Smooth muscle cell (in vitro differentiated cells): ENCODE results near the gene TMEM9. TPM values are rescaled to one million over a fixed set of nuclear protein-coding genes. Genes with fewer than 3 reads are reported as not detected.

Source experiments
- DNase-seq: peaks from one replicate; lab custom pipeline; 2025; ENCODE audit not compliant: unreplicated experiment; lab: John Stamatoyannopoulos, UW
- H2AFZ ChIP-seq: fragments of 200-600 bp; sonication (generic); 2 replicates; pipeline ENCODE4 v1.6.0; 2016; ENCODE audit warnings: antibody characterized with exemption, low read depth, mild to moderate bottlenecking
- H3F3A ChIP-seq: fragments of 200-600 bp; sonication (generic); 2 replicates; pipeline ENCODE4 v1.6.0; 2017; ENCODE audit warnings: antibody characterized with exemption, low read depth
- H3K27ac ChIP-seq: fragments of 200-600 bp; sonication (generic); 2 replicates; pipeline ENCODE4 v1.5.1; 2016; ENCODE audit warnings: low read depth, mild to moderate bottlenecking
- H3K27me3 ChIP-seq: fragments of 200-600 bp; sonication (generic); 2 replicates; pipeline ENCODE4 v1.6.1; 2016; ENCODE audit warnings: low read depth, mild to moderate bottlenecking
- H3K36me3 ChIP-seq: fragments of 200-600 bp; sonication (generic); 2 replicates; pipeline ENCODE4 v1.5.1; 2016; ENCODE audit warnings: low read depth
- H3K4me1 ChIP-seq: fragments of 200-600 bp; sonication (generic); 2 replicates; pipeline ENCODE4 v1.5.1; 2016; ENCODE audit warnings: low read depth
- H3K4me2 ChIP-seq: fragments of 200-600 bp; sonication (generic); 2 replicates; pipeline ENCODE4 v1.6.0; 2016; ENCODE audit warnings: mild to moderate bottlenecking
- H3K4me3 ChIP-seq: fragments of 200-600 bp; sonication (generic); 2 replicates; pipeline ENCODE4 v1.5.1; 2016; ENCODE audit warnings: mild to moderate bottlenecking
- H3K79me2 ChIP-seq: fragments of 200-600 bp; sonication (generic); 2 replicates; pipeline ENCODE4 v1.6.0; 2016; ENCODE audit warnings: low read depth, mild to moderate bottlenecking
- H3K9ac ChIP-seq: fragments of 200-600 bp; sonication (generic); 2 replicates; pipeline ENCODE4 v1.6.0; 2016; ENCODE audit warnings: low read depth
- H3K9me3 ChIP-seq: fragments of 200-600 bp; sonication (generic); replicated peaks from 2 replicates; pipeline ENCODE4 v1.5.1; 2016; ENCODE audit warnings: low read depth
- H4K20me1 ChIP-seq: fragments of 200-600 bp; sonication (generic); 2 replicates; pipeline ENCODE4 v1.6.0; 2016; ENCODE audit warnings: low read depth
- WGBS: methylation state at CpG from one replicate; pipeline ENCODE4 v1.1.7; 2016; ENCODE audit warnings: low lambda C conversion rate; 5-methylcytosine and 5-hydroxymethylcytosine counted together
- polyA plus RNA-seq: library from polyadenylated mRNA; unstranded; fragments of >200 nt; fragmentation: Nextera tagmentation; extraction: Ambion mirVana; gene quantifications from 2 replicates; pipeline ENCODE4 v1.2.1, GENCODE V29; 2016
- total RNA-seq: library from RNA; depleted of rRNA; stranded (reverse); fragments of >200 nt; gene quantifications from 2 replicates; pipeline ENCODE4 v1.2.3, GENCODE V29; 2014
- TF ChIP-seq, protein P1 (sequence below): fragments of 200-600 bp; sonication (generic); IDR thresholded peaks from 2 replicates; pipeline ENCODE4 v1.5.1; 2017; ENCODE audit warnings: borderline replicate concordance, mild to moderate bottlenecking, antibody characterized with exemption; ENCODE audit not compliant: insufficient read depth, poor library complexity, severe bottlenecking

The TMEM9 gene
- total and polyA plus RNA-seq, 2 experiments from 2014 or later, result 153 to 211 TPM

DNA sequence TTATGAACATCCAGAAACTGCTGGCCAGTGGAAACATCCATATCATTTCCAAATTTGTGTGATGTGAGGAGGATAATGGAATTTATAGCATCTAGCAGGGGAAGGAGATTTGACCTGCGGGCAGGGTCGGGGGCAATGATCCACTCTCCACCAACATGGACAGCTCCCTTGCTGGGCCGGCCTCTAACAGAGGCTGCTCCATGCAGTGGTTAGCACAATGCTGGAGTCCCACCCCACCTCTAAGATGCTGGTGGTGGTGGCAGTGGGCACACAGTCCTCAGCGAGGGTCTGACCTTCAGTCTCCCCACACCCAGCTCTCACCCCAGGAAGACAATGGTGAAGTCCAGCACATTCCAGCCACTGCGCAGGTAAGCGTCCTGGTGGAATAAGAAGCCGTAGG lies 60.7 kb downstream of the TMEM9 start:
- Histone ChIP-seq H3K4me1 (peaks cover 5% of the 10 kb centered on the region), H3F3A (no peaks in the 10 kb centered on the region), H2AFZ (no peak overlapping the region), H3K36me3 (no peaks in the 10 kb centered on the region), H3K27me3 (no peaks in the 10 kb centered on the region), H4K20me1 (no peaks in the 10 kb centered on the region), H3K9ac (no peak overlapping the region), H3K4me3 (no peak overlapping the region), H3K9me3 (no peaks in the 10 kb centered on the region), H3K79me2 (no peaks in the 10 kb centered on the region), H3K4me2 (no peak overlapping the region), H3K27ac (no peak overlapping the region)
- TF ChIP-seq, protein P1, sequence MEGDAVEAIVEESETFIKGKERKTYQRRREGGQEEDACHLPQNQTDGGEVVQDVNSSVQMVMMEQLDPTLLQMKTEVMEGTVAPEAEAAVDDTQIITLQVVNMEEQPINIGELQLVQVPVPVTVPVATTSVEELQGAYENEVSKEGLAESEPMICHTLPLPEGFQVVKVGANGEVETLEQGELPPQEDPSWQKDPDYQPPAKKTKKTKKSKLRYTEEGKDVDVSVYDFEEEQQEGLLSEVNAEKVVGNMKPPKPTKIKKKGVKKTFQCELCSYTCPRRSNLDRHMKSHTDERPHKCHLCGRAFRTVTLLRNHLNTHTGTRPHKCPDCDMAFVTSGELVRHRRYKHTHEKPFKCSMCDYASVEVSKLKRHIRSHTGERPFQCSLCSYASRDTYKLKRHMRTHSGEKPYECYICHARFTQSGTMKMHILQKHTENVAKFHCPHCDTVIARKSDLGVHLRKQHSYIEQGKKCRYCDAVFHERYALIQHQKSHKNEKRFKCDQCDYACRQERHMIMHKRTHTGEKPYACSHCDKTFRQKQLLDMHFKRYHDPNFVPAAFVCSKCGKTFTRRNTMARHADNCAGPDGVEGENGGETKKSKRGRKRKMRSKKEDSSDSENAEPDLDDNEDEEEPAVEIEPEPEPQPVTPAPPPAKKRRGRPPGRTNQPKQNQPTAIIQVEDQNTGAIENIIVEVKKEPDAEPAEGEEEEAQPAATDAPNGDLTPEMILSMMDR, result no peak
- no peak for DNase-seq
- WGBS, result 94% methylated on average over 7 of the region's 7 CpGs

DNA sequence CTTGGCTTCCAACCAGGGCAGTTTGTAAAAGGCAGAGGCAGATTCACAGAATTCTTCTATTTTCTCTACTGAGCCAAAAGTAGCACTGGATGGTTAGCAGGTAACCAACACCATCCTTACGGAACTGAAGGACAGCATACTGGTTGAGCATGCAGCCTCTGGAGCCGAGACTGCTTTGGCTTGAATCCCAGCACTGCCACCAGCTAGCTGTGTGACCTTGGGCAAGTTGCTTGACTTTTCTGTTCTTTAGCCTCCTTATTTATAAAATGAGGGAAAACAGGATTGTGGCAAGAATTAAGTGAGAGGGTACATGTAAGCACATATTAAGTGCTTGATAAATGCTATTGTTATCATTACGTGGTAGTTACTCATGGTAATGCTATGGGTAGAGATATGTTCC lies 61.5 kb downstream of the TMEM9 start:
- H3K4me1 ChIP-seq, result peaks cover 5% of the 10 kb centered on the region
- no peaks in the 10 kb centered on the region for H3K79me2 ChIP-seq
- H3K4me2 ChIP-seq, result no peak overlapping the region
- no peak for DNase-seq
- TF ChIP-seq, protein P1, result no peak
- no peak overlapping the region for H2AFZ ChIP-seq
- H3K9me3 ChIP-seq, result no peaks in the 10 kb centered on the region
- no peak overlapping the region for H3K27ac ChIP-seq
- no peak overlapping the region for H3K9ac ChIP-seq
- H3K4me3 ChIP-seq, result no peak overlapping the region
- 94% methylated on average over 3 of the region's 3 CpGs for WGBS
- no peaks in the 10 kb centered on the region for H3F3A ChIP-seq
- H3K36me3 ChIP-seq, result no peaks in the 10 kb centered on the region
- no peaks in the 10 kb centered on the region for H4K20me1 ChIP-seq
- H3K27me3 ChIP-seq, result no peaks in the 10 kb centered on the region

DNA sequence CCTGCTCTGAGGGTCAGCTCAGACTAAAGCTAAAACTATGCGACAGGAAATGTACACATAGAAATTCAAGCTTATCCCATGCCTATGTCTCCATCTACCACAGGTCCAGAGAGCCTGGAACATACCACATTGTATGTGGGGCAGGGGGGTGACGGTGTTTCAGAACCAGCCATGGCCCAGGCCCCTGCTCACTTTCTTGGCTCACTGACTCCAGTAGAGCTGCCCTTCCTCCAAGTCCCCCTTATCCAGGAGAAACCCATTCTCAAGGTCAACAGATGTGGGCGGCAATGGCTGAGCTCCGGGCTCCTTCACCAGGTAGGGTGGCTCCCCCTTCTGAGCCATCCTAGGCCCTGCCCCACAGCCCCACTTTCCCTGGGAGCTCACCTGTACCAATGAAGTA lies 63.0 kb downstream of the TMEM9 start:
- H2AFZ ChIP-seq, result no peak overlapping the region
- H3K4me1 ChIP-seq, result peaks cover 5% of the 10 kb centered on the region
- no peak for DNase-seq
- no peaks in the 10 kb centered on the region for H3K36me3 ChIP-seq
- no peaks in the 10 kb centered on the region for H3K27me3 ChIP-seq
- TF ChIP-seq, protein P1, result no peak
- H3K9ac ChIP-seq, result no peak overlapping the region
- no peaks in the 10 kb centered on the region for H3K79me2 ChIP-seq
- H3F3A ChIP-seq, result no peaks in the 10 kb centered on the region
- WGBS, result 98% methylated on average over 4 of the region's 4 CpGs
- no peak overlapping the region for H3K4me2 ChIP-seq
- no peak overlapping the region for H3K4me3 ChIP-seq
- H3K27ac ChIP-seq, result no peak overlapping the region
- no peaks in the 10 kb centered on the region for H3K9me3 ChIP-seq
- no peaks in the 10 kb centered on the region for H4K20me1 ChIP-seq

DNA sequence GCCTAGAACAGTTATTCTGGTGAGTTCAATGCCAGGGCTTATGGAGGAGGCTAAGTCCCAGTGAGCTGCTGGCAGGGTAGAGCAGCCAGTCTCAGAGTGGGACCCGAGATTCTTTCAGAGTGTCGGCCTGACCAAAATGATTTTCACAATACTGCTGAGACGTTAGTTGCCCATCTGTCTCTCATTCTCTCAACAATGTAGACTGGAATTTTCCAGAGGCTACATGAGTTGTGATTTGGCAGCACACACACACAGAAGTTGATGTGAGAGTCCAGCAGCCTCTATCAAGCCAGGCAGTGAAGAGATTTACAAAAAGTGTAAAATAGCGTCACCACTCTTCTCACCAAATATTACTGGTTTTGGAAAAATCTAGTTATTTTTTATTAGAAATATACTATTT lies 63.7 kb downstream of the TMEM9 start:
- H3K27ac ChIP-seq, result no peak overlapping the region
- no peaks in the 10 kb centered on the region for H3K36me3 ChIP-seq
- H3K4me3 ChIP-seq, result no peak overlapping the region
- H3K79me2 ChIP-seq, result no peaks in the 10 kb centered on the region
- no peaks in the 10 kb centered on the region for H3K9me3 ChIP-seq
- no peaks in the 10 kb centered on the region for H4K20me1 ChIP-seq
- peaks cover 5% of the 10 kb centered on the region for H3K4me1 ChIP-seq
- DNase-seq, result no peak
- no peaks in the 10 kb centered on the region for H3F3A ChIP-seq
- 87% methylated on average over 4 of the region's 4 CpGs for WGBS
- no peaks in the 10 kb centered on the region for H3K27me3 ChIP-seq
- H3K9ac ChIP-seq, result no peak overlapping the region
- no peak overlapping the region for H3K4me2 ChIP-seq
- H2AFZ ChIP-seq, result no peak overlapping the region
- TF ChIP-seq, protein P1, result no peak
